NCI-H1105 (cell line): Measurements from ENCODE around the gene FSCN2.

ENCODE experiments used
- DNase-seq: peaks from one replicate; lab custom pipeline; 2025; lab: John Stamatoyannopoulos, UW

The FSCN2 gene

GRCh38 chr17:81489998-81490992, 37.9 kb upstream of the FSCN2 start:
- DNase-seq: no peak

GRCh38 chr17:81491181-81491581, 37.0 kb upstream of the FSCN2 start:
- DNase-seq: no peak

GRCh38 chr17:81491761-81492160, 36.4 kb upstream of the FSCN2 start:
- no peak for DNase-seq

GRCh38 chr17:81492202-81492601, 36.0 kb upstream of the FSCN2 start:
- DNase-seq: no peak

- DNase-seq: no peak
These were observed 35.5 kb upstream of the FSCN2 start for GRCh38 chr17:81492706-81493105.

GRCh38 chr17:81493198-81494038, 34.8 kb upstream of the FSCN2 start:
- no peak for DNase-seq

GRCh38 chr17:81494626-81495377, 33.4 kb upstream of the FSCN2 start:
- no peak for DNase-seq

GRCh38 chr17:81498953-81499600, 29.1 kb upstream of the FSCN2 start:
- no peak for DNase-seq

GRCh38 chr17:81499601-81499970, 28.6 kb upstream of the FSCN2 start:
- DNase-seq: no peak

- no peak for DNase-seq
These were observed 28.1 kb upstream of the FSCN2 start for GRCh38 chr17:81500047-81500446.

GRCh38 chr17:81502471-81503017, 25.6 kb upstream of the FSCN2 start:
- DNase-seq: no peak

GRCh38 chr17:81503619-81504018, 24.6 kb upstream of the FSCN2 start:
- DNase-seq: no peak

GRCh38 chr17:81508639-81509206, 19.5 kb upstream of the FSCN2 start:
- DNase-seq: no peak

- no peak for DNase-seq
These were observed 18.8 kb upstream of the FSCN2 start for GRCh38 chr17:81509207-81509971.

- DNase-seq: no peak
These were observed 18.0 kb upstream of the FSCN2 start for GRCh38 chr17:81509972-81510784.

GRCh38 chr17:81510785-81511553, 17.2 kb upstream of the FSCN2 start:
- no peak for DNase-seq

- no peak for DNase-seq
These were observed 16.7 kb upstream of the FSCN2 start for GRCh38 chr17:81511554-81511803.

- DNase-seq: no peak
These were observed 16.2 kb upstream of the FSCN2 start for GRCh38 chr17:81511804-81512561.
